Breast epithelium (tissue), 4 donors: ENCODE measurements around the gene ENC1. TPM values are rescaled to one million over a fixed set of nuclear protein-coding genes. Genes with fewer than 3 reads are reported as not detected.

Experiments used
- DNase-seq, 2 donors: peaks; one replicate each; pipeline ENCODE4 v3.0.0-alpha.2; 2019; ENCODE audit warnings: low spot score in 2 of 2
- H3K27ac ChIP-seq, 2 donors: fragments of 200-600 bp; sonication (generic) in 1 of 2; one replicate each; pipeline ENCODE4 v1.5.1; 2016 to 2019; ENCODE audit warnings: mild to moderate bottlenecking in 1 of 2
- H3K27me3 ChIP-seq, 2 donors: fragments of 200-600 bp; sonication (generic) in 1 of 2; one replicate each; pipeline versions ENCODE4 v1.5.1 to v1.6.0; 2017 to 2019; ENCODE audit warnings: control low read depth in 1 of 2, mild to moderate bottlenecking in 1 of 2
- H3K36me3 ChIP-seq: fragments of 200-600 bp; one replicate; pipeline ENCODE4 v1.5.1; 2019
- H3K4me1 ChIP-seq, 2 donors: fragments of 200-600 bp; sonication (generic); one replicate each; pipeline ENCODE4 v1.5.1; 2016 to 2019; ENCODE audit warnings: control low read depth in 1 of 2
- H3K4me3 ChIP-seq, 3 donors: fragments of 200-600 bp; sonication (generic); 1 replicate in 2 of 3; 2 replicates in 1 of 3; pipeline ENCODE4 v1.5.1; 2016 to 2019; ENCODE audit warnings: mild to moderate bottlenecking in 3 of 3, moderate library complexity in 2 of 3
- H3K9me3 ChIP-seq, 2 donors: fragments of 200-600 bp; sonication (generic) in 1 of 2; one replicate each; pipeline ENCODE4 v1.5.1; 2016 to 2019; ENCODE audit warnings: control low read depth in 1 of 2
- POLR2A ChIP-seq: fragments of 450-650 bp; IDR thresholded peaks from one replicate; pipeline ENCODE4 v1.6.1; 2016; ENCODE audit warnings: antibody characterized with exemption, mild to moderate bottlenecking, moderate library complexity
- POLR2AphosphoS5 ChIP-seq, 3 donors: sonication (generic); formaldehyde crosslinking; IDR thresholded peaks; one replicate each; pipeline ENCODE4 v1.6.1; 2017; ENCODE audit warnings: antibody characterized with exemption in 3 of 3
- intact Hi-C: fragments of 100-400 bp; cut with DNase I; formaldehyde crosslinking; loops from one replicate; pipeline ENCODE4 v1.15.1; 2023; ENCODE audit warnings: low total_unique reads
- total RNA-seq, 3 donors: library from RNA; depleted of rRNA; stranded (reverse); fragments of >200 nt; gene quantifications; one replicate each; pipeline ENCODE4 v1.1.0, GENCODE V29; 2016
- TF ChIP-seq, protein P1 (sequence below), 3 donors: fragments of 450-650 bp; IDR thresholded peaks; one replicate each; pipeline ENCODE4 v1.5.1; 2016 to 2017; ENCODE audit warnings: antibody characterized with exemption in 3 of 3, mild to moderate bottlenecking in 3 of 3, moderate library complexity in 3 of 3

Gene ENC1
- total RNA-seq, 3 donors from 2014 or later, result 8.3 to 16.7 (median 13.8) TPM

DNA sequence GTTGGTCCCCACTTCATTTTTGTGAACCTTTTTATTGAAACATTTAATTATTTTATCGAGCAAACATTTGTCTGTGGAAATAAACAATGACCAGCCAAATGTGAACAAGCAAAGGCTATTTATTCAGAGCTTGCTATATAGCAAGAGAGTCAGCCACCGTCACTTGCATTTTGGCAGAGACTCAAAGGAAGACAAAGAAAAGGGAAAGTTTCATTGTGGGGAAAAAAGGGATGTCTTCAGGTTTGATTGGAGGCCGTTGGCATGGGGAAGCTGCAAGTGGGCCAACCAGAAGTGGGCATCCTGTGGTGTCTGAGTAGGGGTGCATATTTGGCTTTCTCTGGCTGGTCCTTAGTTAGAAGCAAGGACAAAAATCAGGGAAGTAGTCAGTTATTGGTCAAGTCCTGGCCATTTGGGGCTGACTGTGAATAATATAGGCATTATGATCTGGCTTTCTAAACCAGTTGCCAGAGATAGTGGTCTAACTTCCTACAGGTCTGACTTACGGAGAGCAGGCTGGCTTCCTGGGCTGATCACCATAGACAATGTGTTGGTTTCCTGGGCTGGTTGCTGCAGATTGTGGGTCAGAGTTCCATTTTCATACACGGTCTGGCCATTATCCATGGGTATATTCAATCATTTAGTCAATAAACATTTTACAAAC is 16.6 kb downstream of the ENC1 start:
- Histone ChIP-seq H3K27me3 (no peaks in the 10 kb centered on the region), H3K4me1 (no peaks in the 10 kb centered on the region), H3K9me3 (no peaks in the 10 kb centered on the region), H3K27ac (no peak overlapping the region), H3K36me3 (no peaks in the 10 kb centered on the region), H3K4me3 (no peak overlapping the region)
- intact Hi-C loops, result no loop called here
- DNase-seq, result no peak
- TF ChIP-seq POLR2AphosphoS5 (IDR thresholded peaks at IDR 0.05) (no peak), POLR2A (no peak)
- TF ChIP-seq, protein P1, sequence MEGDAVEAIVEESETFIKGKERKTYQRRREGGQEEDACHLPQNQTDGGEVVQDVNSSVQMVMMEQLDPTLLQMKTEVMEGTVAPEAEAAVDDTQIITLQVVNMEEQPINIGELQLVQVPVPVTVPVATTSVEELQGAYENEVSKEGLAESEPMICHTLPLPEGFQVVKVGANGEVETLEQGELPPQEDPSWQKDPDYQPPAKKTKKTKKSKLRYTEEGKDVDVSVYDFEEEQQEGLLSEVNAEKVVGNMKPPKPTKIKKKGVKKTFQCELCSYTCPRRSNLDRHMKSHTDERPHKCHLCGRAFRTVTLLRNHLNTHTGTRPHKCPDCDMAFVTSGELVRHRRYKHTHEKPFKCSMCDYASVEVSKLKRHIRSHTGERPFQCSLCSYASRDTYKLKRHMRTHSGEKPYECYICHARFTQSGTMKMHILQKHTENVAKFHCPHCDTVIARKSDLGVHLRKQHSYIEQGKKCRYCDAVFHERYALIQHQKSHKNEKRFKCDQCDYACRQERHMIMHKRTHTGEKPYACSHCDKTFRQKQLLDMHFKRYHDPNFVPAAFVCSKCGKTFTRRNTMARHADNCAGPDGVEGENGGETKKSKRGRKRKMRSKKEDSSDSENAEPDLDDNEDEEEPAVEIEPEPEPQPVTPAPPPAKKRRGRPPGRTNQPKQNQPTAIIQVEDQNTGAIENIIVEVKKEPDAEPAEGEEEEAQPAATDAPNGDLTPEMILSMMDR (IDR thresholded peaks at IDR 0.05), result no peak

DNA sequence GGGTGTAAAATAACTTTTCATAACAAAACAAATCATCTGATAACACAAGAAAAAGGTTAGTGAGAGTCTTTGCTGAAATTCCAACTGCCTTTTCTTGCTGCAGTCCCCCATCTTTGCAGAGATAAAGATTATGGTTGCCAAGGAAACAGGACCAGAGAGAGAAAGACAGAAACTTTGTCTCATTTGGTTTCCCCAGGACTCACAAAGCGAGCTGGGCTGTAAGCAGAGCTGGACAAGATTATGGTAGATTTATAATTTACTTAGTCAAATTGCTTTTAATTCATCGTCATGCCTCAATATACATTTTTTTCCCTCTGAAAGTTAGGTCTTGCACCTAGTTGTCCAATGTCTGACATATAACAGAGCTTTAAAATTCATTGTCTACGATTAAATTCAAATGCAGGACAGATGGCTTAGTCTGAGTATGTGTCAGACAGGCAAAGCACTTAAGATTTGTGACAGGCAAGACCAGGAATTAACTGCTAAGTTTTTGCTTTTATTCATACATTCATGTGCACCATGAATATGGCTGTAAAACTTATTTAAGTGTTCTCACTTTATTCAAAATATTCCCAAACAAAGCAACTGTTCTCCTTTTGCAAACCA is 17.4 kb downstream of the ENC1 start:
- TF ChIP-seq, protein P1 (IDR thresholded peaks at IDR 0.05), result no peak
- TF ChIP-seq POLR2A (no peak), POLR2AphosphoS5 (IDR thresholded peaks at IDR 0.05) (no peak)
- Histone ChIP-seq H3K27me3 (no peaks in the 10 kb centered on the region), H3K36me3 (no peaks in the 10 kb centered on the region), H3K9me3 (no peaks in the 10 kb centered on the region), H3K4me3 (no peak overlapping the region), H3K27ac (no peak overlapping the region), H3K4me1 (no peaks in the 10 kb centered on the region)
- intact Hi-C loops, result no loop called here
- no peak for DNase-seq

DNA sequence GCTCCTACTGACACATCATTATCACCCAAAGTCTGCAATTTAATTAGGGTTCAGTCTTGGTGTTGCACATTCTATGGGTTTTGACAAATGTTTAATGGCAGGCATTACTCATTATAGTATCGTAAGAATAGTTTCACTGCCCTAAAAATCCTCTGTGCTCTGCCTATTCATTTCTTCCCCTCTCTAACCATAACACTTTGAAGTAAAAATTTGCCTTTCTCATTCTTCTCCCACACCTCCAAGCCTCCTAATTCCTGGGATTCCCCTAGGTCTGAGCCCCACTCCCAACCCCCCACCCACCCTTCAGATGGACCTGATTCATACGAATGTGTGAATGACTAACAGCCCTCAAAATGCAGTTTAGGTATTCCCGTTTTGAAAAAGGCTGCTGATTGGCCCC is 18.4 kb downstream of the ENC1 start:
- no peaks in the 10 kb centered on the region for H3K36me3 ChIP-seq
- intact Hi-C loops, result no loop called here
- H3K27ac ChIP-seq, result no peak overlapping the region
- TF ChIP-seq POLR2A (no peak), POLR2AphosphoS5 (IDR thresholded peaks at IDR 0.05) (no peak)
- TF ChIP-seq, protein P1 (IDR thresholded peaks at IDR 0.05), result no peak
- H3K4me3 ChIP-seq, result no peak overlapping the region
- H3K27me3 ChIP-seq, result no peaks in the 10 kb centered on the region
- no peaks in the 10 kb centered on the region for H3K9me3 ChIP-seq
- H3K4me1 ChIP-seq, result no peaks in the 10 kb centered on the region
- DNase-seq, result no peak

DNA sequence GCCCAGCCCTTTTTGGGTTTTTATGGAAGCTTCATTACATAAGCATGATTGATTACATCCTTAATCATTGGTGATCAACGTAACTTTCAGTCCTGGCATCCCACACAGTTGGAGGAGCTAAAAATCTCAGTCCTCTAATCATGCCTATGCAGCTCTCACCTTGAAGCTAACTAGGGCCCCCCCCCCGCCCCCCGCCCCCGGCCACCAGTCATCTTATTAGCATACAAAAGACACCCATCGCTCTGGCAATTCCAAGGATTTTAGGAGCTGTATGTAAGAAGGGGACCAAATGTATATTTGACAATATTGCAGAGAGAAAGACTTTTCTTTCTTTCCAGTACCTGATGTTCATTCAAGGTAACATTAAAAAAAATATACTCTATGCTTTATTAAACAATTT is 19.0 kb downstream of the ENC1 start:
- no peaks in the 10 kb centered on the region for H3K27me3 ChIP-seq
- H3K4me3 ChIP-seq, result no peak overlapping the region
- no peaks in the 10 kb centered on the region for H3K9me3 ChIP-seq
- H3K27ac ChIP-seq, result no peak overlapping the region
- DNase-seq, result no peak
- no peaks in the 10 kb centered on the region for H3K36me3 ChIP-seq
- no peaks in the 10 kb centered on the region for H3K4me1 ChIP-seq
- intact Hi-C loops, result no loop called here
- no peak for TF ChIP-seq POLR2AphosphoS5 (IDR thresholded peaks at IDR 0.05)
- TF ChIP-seq, protein P1 (IDR thresholded peaks at IDR 0.05), result no peak
- TF ChIP-seq POLR2A, result no peak

DNA sequence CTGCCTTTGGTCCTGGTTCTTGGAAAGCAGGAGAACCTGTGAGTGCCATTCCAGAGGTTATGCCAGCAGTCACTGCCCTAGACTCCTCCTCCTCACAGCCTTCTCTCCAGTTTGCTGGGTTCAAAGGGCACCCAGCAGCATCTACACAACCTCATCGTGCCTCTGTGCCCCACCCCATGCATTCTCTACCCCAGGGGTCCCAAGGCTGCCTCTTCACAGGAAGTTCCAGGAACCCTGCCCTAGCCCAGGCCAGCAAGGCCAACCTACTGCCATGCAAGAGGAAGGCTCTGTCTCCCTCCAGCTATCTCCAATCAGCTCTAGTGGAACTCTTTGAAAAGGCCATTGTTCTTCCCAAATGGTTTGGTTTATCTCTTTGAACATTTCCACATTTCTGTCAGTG is 21.2 kb downstream of the ENC1 start:
- intact Hi-C loops, result loop anchor here (5.0 kb wide), 1 partner anchor 952 kb away; no protein-coding TSS in a partner anchor
- Histone ChIP-seq H3K36me3 (no peaks in the 10 kb centered on the region), H3K27me3 (no peaks in the 10 kb centered on the region), H3K9me3 (no peaks in the 10 kb centered on the region), H3K27ac (no peak overlapping the region), H3K4me3 (no peak overlapping the region), H3K4me1 (no peaks in the 10 kb centered on the region)
- no peak for DNase-seq
- TF ChIP-seq, protein P1 (IDR thresholded peaks at IDR 0.05), result no peak
- TF ChIP-seq POLR2AphosphoS5 (IDR thresholded peaks at IDR 0.05), result no peak
- no peak for TF ChIP-seq POLR2A
